DMS153 treated with DMSO at 0.1 percent for 48 hours (cell line): ENCODE measurements around the gene PTAR1.
A peak's percentile ranks its signal among the peaks of the same experiment; 100 is the strongest.
"Not testable (repeated sequence)": the region's sequence is repeated elsewhere in the genome, so short reads cannot be mapped to it uniquely, and the experiment has no call there.

Experiments
- DNase-seq: peaks from one replicate; lab custom pipeline; 2025; ENCODE audit not compliant: unreplicated experiment; lab: John Stamatoyannopoulos, UW

The PTAR1 gene

GRCh38 chr9:69759421-69760277, at the start of gene PTAR1:
PTAR1 (minus strand) TSS chr9:69760011; CDS start chr9:69759938, 73 bp downstream.
- peak; percentile 84 for DNase-seq

- no peak for DNase-seq
These were observed 49.6 kb upstream of the PTAR1 start for GRCh38 chr9:69809304-69809863.

GRCh38 chr9:69806627-69807026, 46.8 kb upstream of the PTAR1 start:
- no peak for DNase-seq

- DNase-seq = no peak
These were observed 46.2 kb upstream of the PTAR1 start for GRCh38 chr9:69805962-69806515.

- no peak for DNase-seq
These were observed 42.2 kb upstream of the PTAR1 start for GRCh38 chr9:69801989-69802388.

GRCh38 chr9:69800027-69800426, 40.2 kb upstream of the PTAR1 start:
- not testable (repeated sequence) for DNase-seq

GRCh38 chr9:69799521-69799920, 39.7 kb upstream of the PTAR1 start:
- not testable (repeated sequence) for DNase-seq

- DNase-seq = no peak
These were observed 38.9 kb upstream of the PTAR1 start for GRCh38 chr9:69798744-69799143.

- DNase-seq = no peak
These were observed 37.9 kb upstream of the PTAR1 start for GRCh38 chr9:69797675-69798074.

- no peak for DNase-seq
These were observed 34.5 kb upstream of the PTAR1 start for GRCh38 chr9:69794356-69794755.

- DNase-seq = no peak
These were observed 25.9 kb upstream of the PTAR1 start for GRCh38 chr9:69785757-69786156.

- DNase-seq = no peak
These were observed 13.4 kb upstream of the PTAR1 start for GRCh38 chr9:69773258-69773657.

GRCh38 chr9:69771775-69772418, 12.1 kb upstream of the PTAR1 start:
- DNase-seq = no peak

- no peak for DNase-seq
These were observed 8.9 kb upstream of the PTAR1 start for GRCh38 chr9:69768716-69769115.

- no peak for DNase-seq
These were observed 8.3 kb upstream of the PTAR1 start for GRCh38 chr9:69768101-69768500.

GRCh38 chr9:69763862-69764261, 4.1 kb upstream of the PTAR1 start:
- DNase-seq = not testable (repeated sequence)

- DNase-seq = no peak
These were observed 2.7 kb upstream of the PTAR1 start for GRCh38 chr9:69762527-69762926.

GRCh38 chr9:69760278-69760610, 433 bp upstream of the PTAR1 start:
- DNase-seq = no peak

GRCh38 chr9:69759021-69759420, 790 bp downstream of the PTAR1 start:
- no peak for DNase-seq

GRCh38 chr9:69757996-69758675, 1.7 kb downstream of the PTAR1 start:
- DNase-seq = peak; percentile 30

- no peak for DNase-seq
These were observed 4.6 kb downstream of the PTAR1 start for GRCh38 chr9:69755205-69755604.
